GM21825 (cell line): ENCODE measurements around the gene CD69.
"Not testable (repeated sequence)": the region's sequence is repeated elsewhere in the genome, so short reads cannot be mapped to it uniquely, and the experiment has no call there.

Experiments used
- ATAC-seq: cut with Tn5 transposase; IDR thresholded peaks from one replicate; pipeline ENCODE4 v1.9.1; 2021; ENCODE audit warnings: mild to moderate bottlenecking, moderate library complexity; ENCODE audit not compliant: unreplicated experiment

CD69 gene

DNA sequence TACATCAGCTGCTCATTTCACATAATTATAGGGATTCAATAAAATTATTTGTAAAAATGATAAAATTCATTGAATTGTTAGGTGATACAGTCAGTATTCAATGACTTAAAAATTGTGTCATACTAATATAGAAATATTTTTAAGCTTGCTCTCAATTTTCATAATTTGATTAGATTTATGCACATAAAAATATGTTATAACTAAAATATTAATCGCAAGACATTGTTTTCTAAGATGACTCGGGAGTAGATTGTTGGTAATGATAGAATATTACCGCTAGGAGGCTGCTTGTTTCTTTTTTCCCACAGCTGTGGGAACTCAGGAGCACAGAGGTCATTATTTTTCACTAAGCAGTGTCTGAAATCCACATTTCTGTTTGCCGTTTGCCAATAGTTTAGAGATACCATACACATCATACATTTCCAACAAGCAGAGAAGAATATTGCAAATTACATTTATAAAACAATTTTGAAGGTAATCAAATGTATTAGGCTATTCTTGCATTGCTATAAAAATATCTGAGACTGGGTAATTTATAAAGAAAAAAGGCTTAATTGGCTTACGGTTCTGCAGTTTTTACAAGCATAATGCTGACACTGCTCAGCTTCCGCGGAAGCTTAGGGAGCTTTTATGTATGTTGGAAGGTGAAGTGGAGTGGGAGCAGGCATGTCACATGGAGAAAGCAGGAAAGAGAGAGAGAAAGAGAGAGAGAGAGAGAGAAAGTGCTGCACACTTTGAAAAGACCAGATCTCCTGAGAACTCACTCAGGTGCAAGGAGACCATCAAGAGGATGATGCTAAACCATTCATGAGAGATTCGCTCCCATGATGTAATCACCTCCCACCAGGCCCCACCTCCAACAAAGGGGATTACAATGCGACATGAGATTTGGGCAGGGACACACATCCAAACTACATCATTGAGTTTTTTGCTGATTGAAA is 9.2 kb downstream of the CD69 start:
- ATAC-seq: no peak

DNA sequence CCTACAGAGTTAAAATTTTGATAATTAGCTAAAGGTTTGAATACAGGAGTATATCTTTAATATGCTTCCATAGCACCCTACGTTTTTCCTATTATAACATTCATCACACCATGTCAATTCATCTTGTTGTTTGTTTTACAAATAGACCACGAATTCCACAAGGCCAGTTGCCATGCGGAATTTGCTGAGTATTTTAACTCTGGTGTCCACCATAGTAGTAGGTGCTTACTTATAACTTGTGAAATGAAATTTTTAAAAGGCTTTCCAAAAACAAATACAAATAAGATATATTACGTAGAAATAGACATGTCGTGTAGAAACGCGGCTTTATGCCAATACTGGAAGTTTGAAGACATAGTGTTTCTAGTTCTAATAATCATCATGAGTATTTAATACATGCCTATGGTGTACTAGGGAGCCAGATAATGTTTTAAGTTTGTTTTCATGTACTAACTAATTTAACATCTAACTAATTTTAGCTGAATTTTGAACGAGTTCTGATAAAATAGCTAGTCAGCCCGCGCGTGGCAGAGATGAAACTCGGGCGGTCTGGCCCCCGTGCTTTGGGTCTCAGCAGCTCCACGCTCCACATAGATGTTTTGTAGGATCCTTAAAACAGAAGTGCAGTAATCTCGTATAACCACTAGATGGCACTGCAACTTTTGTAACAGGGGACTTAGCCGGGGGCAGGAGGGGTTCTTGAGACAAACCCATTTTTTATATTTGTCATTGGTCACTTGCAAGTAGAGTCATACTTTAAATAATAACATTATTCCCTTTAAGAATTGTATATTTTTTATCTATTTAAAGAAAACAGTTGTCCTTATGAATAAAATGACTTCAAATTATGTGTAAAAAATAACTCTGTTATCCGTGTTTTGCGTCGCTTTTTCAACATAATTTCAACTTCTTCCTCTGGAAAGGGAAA is 10.2 kb downstream of the CD69 start:
- no peak for ATAC-seq

DNA sequence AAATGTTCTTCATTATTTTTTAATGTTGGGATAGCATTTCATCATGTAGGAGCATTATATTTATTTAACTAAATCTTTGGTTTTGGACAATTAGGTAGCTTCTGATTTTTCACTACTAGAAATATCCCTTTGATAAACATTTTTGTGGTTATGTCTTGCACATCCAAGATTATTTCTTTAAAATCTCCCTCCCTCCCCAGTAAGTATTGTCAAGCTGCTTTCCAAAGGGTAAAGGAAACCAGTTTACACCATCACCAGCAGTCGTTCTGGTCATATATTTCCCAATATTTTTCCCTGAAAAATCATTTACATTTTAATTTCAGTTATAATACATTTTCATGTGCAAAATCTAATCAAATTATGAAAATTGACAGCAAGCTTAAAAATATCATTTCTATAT is 11.1 kb downstream of the CD69 start:
- ATAC-seq: no peak

DNA sequence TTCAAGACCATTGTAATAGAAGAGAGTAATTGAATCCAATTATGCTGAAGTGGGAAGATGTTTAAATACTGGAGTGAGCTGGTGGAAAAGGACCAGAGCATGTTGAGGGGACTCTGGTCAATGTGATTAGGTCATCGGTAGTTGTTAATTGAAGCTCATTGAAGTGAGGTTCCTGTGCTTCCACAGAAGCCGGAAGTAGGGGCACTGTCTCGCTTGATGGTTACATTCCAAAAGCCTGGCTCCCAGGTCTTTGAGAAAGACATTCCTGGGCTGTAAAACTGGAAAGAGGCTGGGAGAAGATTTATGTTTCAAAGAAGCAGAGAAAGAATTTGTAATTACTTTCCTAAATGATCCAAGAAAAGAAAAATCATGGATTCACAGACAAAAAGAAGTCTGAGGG is 15.5 kb downstream of the CD69 start:
- ATAC-seq: no peak

DNA sequence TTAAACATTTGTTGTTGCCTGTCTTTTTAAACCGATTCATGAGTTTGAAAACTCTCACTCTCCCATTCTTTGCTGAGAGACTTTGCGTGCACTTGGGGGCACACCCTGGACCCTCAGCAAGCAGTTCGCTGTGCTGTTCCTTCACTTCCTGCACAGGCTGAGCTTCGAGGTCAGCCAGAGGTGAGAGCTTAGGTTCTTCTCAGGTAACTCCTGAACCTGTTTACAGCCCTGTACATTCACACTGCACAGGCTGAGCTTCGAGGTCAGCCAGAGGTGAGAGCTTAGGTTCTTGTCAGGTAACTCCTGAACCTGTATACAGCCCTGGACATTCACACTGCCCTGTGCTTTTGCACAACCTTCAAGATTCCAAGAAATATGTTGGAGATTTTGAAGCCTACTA is 18.0 kb downstream of the CD69 start:
- ATAC-seq: peak; percentile 39

DNA sequence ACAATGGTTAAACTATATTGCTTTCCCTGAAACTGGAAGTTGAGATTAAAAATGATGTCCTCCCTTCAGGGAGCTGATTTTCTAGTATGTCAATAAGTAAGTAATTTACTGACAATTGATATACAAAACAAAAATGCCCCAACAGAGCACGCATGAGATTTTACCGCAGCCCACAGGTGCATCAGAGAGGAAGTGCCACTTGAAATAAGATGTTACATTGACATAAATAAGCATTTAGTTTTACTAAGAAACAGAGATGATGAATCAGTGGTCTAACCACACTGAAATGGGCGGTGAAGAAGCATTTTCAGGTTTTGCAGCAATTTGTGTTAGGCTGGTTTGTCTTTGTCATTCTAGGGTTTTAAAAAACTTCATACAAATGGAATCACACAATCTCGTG is 19.0 kb downstream of the CD69 start:
- ATAC-seq: peak; percentile 62

DNA sequence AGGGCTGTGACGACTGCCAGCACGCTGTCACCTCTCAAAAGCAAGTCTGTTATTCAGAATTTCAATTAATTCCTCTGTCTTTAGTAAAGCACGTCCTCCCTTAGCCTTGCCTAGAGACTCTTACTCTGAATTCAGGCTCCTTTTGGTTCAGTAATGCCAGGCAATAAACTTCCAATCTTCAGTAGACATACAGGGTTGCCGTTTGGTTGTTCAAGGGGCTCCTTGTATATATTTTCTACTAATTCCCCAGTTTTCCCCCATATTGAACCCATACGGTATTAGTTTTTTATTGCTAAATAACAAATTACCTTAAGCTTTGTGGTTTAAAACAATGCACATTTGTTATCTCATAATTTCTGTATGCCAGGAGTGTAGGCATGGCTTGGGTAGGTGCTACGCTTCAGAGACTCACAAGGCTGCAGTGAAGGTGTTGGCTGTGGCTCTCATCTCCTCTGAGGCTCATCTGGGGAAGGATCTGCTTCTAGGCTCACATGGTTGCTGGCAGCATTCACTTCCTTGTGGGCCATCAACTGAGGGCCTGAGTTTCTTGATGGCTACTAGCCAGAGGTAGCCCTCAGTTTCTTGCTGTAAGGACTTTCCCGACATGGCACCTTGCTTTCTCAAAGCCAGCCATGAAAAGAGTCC is 20.5 kb downstream of the CD69 start:
- no peak for ATAC-seq

DNA sequence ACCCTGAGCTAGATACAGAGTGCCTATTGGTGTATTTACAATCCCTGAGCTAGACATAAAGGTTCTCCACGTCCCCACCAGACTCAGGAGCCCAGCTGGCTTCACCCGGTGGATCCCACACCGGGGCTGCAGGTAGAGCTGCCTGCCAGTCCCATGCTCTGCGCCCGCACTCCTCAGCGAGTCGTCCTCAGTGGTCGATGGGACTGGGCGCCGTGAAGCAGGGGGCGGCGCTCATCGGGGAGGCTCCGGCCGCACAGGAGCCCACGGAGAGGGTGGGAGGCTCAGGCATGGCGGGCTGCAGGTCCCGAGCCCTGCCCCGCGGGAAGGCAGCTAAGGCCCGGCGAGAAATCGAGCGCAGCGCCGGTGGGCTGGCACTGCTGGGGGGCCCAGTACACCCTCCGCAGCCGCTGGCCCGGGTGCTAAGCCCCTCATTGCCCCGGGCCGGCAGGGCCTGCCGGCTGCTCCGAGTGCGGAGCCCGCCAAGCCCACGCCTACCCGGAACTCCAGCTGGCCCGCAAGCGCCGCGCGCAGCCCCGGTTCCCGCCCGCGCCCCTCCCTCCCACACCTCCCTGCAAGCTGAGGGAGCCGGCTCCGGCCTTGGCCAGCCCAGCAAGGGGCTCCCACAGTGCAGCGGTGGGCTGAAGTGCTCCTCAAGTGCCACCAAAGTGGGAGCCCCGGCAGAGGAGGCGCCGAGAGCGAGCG is 21.1 kb downstream of the CD69 start:
- not testable (repeated sequence) for ATAC-seq

DNA sequence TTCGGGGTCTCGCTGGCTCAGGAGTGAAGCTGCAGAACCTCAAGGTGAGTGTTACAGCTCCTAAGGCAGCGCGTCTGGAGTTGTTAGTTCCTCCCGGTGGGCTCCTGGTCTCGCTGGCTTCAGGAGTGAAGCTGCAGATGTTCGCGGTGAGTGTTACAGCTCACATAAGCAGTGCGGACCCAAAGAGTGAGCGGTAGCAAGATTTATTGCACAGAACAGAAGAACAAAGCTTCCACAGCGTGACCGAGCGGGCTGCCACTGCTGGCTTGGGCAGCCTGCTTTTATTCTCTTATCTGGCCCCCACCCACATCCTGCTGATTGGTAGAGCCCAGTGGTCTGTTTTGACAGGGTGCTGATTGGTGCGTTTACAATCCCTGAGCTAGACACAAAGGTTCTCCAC is 21.8 kb downstream of the CD69 start:
- ATAC-seq: not testable (repeated sequence)

DNA sequence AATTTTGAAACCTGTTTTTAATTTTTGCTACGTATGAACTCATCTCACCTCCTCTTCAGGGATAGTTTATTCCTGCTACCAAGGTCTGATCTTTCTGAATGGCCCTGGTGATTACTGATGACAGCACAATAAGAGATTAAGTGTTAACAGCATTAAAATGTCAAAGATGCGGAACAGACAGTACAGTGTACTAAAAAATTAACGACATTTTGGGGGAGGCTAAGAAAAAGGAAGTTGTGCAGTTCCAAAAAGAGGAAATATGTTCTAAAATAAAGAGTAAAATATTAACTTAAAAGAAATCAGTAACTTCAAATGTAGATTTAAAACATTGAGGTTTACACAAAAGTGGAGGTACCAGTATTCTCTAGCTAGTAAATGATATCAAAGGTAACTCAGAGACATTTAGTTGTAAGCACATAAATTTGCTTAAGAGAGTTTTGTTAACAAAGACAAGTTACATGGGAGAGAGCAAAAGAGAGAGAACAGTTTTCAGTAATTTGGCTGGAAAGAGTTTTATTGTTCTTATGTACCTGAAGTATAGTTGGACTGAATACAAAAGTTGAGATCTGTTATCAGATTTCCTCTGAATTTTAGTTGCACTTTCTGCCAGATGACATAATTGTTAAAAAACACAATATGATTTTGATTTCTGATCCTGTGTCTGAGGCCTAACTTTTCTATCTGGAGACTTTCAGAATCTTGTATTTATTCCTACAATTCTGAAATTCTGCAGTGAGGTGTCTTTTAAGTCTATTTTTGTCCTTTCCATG is 23.6 kb downstream of the CD69 start:
- no peak for ATAC-seq

DNA sequence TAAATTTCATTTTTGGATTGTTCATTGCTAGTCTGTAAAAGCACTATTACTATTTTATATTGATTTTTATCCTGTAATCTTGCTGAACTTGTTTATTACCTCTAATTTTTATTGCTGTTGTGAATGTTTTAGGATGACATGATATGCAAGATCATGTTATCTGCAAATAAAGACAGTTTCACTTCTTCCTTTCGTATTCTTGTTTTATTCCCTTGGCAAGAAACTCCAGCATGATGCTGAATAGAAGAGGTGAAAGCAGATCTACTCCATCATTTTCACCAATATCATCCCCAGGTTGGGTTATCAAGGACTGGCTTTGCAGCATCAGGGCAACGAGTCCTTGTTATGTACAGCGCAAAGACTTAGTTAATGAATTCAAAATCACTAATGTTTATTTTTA is 25.1 kb downstream of the CD69 start:
- ATAC-seq: no peak

DNA sequence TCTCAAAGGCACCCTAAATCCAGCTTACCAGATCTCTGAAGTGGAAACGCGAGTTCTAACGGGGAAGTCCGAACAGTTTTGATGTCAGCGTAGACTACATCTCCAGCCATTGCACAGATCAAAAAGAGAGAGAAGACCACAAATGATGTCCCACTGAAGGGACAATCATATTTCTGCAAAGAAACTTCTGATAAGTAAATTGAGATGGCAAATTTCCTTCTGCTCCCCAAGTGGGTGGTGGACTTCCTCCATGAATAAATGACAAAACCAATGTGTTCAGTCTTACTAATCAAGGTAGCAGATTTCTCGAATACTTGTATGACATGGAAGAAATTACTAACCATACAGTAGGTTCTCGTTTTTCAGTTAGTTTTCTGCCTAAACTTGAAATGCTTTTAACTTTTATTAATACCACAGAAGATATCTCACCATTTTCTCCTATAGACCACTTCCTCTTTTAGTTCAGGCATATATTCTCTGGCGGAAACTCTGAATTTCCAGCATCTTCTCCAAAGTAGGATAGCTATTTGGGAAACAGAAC is 27.7 kb downstream of the CD69 start, which contains the start of gene CLECL1:
Gene CLECL1, minus strand, starts transcription at position 177 of the 541 bp plus-strand sequence.
- ATAC-seq: no peak

DNA sequence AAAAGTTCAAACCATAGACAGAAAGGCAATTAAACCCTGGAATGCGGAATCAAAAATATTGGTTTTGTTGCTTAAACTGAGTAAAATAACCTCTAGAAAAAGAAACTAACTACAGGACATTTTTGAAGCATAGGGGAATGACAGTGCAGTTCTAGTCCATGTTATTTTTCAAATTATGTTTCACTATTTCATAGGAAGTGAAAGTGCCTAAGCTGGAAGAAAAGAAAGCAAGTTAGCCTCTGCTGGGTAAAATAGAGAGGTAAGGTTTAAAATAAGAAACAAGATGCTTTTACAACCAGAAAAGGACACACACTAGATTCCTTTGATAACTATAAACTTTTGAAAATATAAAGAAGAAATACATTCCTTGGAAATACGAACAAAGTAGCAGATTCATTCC is 28.9 kb downstream of the CD69 start:
- ATAC-seq: peak; percentile 36

DNA sequence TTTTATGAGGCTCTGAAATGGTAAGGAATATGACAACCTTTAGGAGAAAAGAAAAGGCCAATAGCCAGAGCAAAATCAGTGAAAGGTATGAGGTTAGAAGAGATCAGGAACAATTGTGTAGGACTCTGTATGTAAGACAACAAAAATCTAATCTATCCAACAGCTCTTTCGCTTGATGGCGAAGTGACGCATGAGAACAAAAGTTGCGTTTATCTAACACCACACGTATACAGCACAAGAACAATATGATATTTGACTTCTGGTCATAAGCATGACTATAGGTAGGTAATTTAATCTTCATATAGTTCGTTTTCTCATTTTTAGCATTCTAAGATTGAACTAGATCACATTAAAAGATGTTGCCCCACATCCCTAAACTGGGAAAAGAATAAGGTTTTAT is 29.3 kb downstream of the CD69 start:
- no peak for ATAC-seq

DNA sequence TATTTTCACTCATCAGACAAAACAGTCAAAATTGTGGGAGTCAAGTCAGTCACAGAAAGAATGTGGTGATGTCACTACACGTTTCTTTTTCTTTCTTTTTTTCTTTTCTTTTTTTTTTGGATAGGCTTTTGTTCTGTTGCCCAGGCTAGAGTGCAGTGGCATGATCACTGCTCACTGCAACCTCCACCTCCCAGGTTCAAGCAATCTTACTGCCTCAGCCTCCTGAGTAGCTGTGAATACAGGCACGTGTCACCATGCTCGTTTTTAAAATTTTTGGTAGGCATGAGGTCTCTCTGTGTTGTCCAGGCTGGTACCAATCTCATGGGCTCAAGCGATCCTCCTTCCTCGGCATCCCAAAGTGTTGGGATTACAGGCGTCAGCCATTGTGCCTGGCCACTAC is 30.1 kb downstream of the CD69 start:
- ATAC-seq: no peak

DNA sequence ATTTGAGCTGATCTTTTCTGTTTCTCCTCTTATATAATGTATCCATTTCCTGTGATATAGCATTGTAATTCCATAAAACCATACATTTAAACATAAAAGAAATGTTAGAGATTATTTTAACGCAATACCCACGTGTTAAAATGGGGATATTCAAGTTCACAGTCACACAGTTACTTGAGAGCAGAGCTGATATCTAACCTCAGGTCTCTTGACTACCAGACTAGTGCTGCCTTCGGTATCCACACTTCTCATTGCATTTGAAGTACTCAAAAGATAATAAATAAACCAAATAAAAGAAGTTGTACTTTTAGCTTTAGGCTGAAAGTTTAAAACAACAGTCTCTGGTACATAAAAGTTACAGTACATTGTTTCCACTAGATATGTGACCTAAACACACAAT is 30.7 kb downstream of the CD69 start:
- no peak for ATAC-seq

DNA sequence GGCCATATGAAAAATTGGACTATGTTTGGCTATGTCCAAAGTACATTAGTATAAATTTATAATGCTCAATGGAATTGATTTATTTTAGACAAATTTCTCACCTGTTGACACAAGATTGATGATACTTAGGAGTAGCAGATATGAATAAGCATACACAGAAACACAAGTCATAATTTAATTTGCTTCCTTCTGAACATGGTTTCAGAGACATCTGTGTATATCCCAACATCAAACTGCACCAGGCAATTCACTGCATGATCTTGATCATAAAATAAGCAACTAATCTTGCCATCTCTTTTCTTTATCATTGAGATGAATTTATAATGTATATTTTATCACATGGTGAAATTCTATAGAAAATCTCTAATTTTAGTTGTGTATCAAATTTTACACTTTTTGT is 31.6 kb downstream of the CD69 start:
- no peak for ATAC-seq

DNA sequence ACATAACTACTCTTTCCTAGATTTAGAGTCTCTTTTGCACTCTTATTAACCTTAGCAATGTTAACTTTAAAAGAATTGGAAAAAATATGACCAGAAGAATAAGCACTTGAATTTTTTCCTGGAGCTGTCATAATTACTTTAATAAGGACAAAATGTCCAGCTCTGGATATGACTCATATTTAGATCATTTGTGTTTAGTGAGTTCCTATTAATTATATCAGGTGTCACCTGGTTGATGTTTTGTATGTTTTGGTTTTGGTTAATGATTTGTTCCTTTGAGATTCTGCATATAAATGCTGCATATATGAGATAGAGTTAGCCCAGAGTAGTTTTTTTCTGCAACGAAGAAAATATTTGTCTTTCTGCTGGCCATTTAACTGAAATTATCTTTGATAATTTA is 32.9 kb downstream of the CD69 start:
- ATAC-seq: no peak

DNA sequence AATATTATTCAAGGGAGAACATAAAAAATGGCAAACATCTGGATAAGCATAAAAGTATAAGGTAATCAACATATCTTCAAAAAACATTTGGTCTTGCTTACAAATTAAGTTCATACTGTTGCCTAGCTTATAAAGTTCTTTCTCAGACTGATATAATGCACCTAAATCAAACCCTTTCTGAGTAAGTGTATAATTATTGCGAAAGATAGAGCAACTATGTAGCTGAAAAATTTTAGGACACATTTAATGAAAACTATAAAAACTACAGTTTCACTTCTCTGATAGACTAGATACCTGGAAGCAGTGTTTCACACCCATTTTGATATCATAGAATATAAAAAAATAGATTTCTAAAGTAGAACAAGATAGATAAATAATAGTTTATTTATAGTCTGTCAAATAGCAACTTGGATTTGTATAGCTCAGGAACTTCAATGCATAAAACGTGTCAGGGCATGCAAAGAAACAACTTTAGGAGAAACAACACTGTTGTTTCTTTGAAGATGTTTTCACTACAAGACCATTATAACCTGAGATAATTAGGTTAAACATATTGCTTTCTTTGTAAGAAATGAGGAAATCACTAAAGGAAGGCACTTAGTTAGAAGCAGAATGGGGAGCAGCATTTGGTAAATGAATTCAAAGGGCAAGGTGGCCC is 35.4 kb downstream of the CD69 start:
- no peak for ATAC-seq
